CD4-positive, alpha-beta T cell treated with Interleukin-15 for 4 hours (primary cell): ENCODE results near the gene CES1.
"Not testable (repeated sequence)": the region's sequence is repeated elsewhere in the genome, so short reads cannot be mapped to it uniquely, and the experiment has no call there.

Source experiments
- DNase-seq: peaks from one replicate; pipeline ENCODE4 v3.0.0-alpha.2; 2020; ENCODE audit warnings: low spot score

Gene CES1

DNA sequence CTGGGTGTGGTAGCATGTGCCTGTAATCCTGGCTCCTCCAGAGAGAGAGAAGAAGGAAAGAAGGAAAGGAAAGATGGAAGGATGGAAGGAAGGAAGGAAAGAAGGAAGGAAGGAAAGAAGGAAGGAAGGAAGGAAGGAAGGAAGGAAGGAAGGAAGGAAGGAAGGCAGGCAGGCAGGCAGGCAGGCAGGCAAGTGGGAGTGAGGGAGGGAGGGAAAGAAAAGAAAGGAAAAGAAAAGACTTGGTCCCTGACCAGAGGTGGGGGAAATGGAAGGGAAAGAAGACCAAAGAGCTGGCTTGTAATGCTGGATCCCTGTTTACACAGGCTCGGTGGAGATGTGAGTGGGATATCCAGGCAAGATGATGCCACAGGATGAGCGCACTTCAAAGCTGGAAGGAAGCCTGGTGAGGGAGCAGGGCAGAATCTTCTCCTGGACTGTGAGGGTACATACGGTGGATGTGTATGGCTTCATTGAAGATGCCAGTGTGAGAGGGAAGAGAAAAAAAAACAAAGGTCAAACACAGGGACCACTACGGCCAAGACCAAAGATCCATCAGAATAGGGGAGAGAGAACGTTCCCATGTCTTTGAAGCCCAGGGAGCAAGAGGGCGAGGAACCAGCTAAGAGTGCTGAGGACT is 2.1 kb downstream of the CES1 start:
- no peak for DNase-seq

DNA sequence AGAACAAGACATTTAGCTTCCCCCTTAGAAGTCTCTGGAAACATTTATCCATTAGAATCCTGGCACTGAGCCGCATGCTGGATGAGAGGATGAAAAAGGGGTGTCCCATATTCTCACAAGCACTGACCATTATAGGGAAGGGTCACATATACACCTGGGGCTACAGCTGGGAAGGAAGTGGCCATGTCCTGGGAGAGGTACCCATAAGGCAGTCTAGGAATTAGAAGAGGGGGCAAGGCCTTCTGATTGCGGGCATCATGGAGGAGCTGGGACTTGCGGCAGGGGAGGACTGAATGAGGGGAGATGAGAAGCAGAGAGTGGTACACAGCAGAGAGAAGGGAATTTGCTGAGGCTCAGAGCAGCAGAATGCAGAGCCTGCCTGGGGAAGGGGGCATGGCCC is 3.7 kb downstream of the CES1 start:
- DNase-seq = not testable (repeated sequence)

DNA sequence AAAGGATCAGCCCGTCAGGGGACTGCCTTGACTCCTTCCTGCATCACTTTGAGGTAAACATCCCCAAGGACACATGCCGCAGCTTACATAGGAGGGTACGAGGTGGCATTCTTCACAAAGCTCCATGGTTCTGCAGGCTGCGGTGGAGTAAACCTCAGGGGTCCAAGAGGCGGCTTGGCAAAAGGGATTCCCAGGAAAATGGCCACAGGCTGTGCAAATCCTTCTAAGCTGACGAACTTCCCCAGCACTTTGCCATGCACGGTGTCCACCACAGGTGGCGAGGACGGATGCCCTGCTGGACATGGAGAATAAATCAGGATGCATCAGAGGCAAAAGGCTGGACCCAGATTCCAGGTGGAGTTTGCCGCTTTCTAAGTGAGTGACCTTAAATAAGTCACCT is 4.2 kb downstream of the CES1 start:
- DNase-seq = no peak

DNA sequence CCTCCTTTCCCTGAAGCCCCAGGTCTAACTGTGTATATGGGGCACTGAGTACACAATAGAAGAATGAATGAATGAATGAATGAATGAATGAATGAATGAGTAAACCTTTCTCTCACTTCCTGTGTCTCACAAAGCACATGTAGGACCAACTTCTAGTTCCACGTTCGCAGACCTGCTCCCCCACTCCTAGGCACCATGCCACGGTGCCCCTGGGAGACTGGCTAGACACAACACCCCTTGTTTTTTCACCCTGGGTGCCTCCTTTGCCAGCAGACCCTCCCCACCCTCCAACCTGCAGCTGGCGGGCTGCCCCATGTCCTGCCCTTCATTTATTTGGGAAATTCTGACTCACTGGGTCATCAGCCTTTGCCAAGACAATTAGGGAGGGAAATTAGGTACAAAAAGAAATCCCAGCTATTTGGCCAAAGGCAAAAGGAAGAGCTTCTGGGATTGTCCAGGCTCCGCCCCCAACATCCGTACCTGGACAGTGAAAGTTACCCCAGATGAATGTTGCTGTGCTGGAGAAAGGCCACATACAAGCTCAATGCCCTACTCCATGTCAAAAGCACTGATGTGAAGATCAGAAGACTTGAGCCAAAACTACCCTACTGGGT is 7.7 kb downstream of the CES1 start:
- no peak for DNase-seq

DNA sequence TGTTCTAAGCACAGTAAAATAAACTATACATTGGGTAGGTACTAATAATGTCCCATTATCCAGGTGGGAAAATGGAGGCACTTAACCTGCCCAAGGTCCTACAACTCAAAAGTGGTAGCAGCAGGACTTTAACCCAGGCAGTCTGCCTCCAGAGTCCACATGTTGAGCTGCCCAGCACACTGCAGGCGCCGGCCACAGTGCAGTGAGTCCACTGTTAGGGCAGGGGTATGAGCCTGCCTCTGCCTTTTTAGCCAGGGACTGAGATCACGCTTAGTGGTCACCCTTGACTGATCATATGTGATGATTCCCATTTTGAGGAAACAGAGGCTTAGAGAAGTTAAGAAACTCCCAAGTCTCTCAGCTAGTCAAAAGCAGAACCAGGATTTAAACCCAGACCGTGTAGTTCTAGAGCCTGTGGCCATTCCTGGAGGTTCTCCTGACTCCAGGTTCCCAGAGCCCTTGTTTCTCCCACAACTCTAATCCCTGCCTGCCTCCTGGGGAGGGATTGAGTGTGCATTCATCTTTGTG is 8.4 kb downstream of the CES1 start:
- DNase-seq = no peak

DNA sequence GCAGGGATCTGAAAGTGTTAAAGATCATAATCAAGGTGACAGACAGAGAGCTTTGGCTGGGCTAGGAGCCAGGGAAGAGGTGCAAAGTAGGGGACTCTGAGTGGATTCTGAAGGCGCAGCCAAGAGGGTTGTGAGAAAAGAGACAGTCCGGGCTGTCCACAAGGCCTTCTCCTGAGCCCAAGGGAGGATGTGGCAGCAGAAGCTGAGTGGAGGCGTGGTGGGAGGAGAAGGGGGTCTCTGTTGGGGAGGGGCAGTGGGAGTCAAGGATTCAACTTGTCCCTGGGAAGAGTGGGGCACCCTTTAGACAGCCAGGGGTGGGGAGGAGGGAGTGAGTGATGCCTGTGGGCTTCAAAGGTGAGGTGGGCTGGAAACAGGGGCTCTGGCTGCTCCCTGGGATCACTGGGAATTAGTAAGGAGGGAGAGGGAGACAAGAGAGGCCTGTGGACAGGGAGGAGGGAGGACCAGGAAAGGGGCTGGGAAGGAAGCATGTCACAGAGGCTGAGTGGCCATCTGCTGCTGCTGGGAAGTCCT is 10.6 kb downstream of the CES1 start:
- no peak for DNase-seq

DNA sequence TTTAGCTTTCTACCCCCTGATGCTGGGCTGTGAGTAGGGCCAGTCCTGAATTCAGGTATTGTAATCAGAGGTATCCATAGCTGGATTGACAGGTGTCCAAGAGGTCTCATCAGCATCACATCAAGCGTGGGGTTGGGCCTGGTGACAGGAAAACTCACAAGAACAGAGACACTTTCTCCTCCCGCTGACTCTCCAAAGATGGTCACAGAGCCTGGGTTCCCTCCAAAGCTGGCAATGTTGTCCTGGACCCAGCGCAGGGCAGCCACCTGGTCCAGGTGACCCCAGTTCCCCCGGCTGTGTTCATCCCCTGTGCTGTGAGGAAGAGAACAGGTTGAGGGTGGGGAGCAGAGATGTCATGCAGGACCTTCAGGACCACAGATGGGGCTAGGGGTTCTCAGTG is 11.7 kb downstream of the CES1 start:
- DNase-seq = no peak

DNA sequence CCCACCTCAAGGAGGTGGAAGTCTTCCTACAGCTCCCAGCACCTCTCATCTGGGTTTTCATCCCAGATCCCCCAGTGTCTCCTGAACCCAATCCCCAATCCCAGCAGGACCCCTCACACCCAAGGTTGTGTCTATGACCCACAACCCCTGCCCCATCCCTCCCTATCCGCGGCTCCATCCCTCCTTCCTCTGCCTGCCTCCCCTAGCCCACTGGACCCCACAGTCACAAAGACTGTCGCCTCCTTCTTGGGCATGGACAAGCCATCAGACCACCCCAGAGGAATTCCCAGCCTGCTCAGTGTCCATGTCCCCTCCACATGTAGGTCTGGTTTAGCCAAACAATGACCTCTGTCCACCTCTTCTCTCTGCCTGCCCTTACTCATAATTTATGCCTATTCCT is 12.3 kb downstream of the CES1 start:
- DNase-seq = no peak

DNA sequence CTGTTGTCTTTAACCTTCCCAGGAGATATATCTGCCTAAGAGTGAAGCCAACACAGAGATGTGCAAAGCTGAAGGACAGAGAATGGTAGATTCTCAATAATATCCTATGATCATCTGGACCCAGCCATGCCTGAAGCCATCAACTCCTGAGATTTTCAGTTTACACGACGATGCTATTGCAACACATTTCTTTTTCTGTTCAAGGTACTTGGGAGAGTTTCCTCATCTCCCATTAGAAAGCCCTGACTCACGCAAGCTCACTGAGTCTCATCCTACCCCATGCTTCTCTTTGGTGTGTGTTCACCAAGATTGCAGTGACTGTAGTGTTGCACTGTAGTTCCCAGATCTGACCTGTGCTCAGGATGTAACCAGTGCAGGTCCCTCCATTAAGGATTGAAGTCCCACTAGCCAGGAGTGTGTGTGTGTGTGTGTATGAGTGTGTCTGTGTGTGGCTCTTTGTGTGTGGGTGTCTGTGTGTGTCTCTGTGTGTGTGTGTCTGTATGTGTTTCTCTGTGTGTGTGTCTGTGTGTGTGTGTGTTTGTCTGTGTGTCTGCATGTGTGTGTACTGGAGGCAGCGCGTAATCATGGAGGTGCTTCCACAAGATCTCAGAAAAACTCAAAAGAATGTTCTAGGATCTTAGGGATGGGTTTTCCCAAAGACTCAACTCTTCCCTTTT is 15.5 kb downstream of the CES1 start:
- DNase-seq = no peak

DNA sequence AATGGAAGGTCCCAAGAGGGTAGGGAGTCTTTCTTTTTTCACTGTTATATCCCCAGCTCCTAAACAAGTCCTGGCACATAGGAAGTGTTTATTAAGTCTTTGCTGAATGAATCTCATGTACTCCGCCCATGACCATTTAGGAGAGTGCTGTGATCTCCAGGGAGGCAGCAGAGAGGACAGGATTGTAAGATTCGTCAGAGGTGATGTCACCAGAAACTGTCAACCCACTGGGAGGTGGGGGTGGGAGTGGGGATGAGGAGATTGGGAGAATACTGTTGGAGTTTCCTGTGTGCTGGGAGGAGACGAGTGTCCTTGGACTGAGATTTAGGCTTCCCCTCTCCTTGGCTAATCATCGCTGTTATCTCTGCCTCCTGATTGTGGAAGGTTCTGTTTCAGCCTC is 16.7 kb downstream of the CES1 start:
- DNase-seq = not testable (repeated sequence)

DNA sequence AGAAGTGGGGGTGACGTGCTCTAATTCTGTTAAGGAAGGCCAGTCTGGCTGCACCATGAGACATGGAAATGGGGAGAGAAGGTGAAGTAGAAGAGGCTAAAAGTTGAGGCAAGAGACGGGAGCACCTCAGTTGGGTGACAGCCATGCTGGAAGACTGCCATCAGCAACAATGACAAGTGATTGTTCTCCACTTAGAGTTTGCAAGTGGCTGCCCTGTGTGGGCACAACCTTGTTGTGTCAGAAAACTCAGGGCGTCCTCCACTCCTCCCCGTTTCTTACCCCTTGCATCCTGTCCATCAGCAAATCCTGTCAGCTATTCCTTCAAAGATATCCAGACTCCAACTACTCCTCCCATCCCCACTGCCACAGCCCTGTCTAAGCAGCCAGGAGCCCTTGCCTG is 17.6 kb downstream of the CES1 start:
- no peak for DNase-seq

DNA sequence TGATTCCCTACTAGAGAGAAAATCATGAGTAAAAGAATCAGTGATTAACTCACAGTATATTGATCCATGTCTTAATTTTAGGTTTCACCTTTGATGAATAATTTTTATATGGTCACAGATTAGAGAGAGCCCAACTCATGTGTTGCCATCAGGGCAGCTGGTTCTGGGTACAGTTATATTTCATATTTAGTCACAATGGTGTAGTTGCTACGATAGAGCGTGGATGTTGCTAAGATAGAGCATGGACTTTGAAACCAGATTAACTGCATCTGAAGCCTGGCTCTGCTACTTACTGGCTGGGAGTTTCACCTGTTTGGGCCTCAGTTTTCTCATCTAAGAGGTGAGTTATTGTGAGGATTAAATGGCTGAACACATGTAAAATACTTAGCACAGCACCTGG is 18.7 kb downstream of the CES1 start:
- not testable (repeated sequence) for DNase-seq

DNA sequence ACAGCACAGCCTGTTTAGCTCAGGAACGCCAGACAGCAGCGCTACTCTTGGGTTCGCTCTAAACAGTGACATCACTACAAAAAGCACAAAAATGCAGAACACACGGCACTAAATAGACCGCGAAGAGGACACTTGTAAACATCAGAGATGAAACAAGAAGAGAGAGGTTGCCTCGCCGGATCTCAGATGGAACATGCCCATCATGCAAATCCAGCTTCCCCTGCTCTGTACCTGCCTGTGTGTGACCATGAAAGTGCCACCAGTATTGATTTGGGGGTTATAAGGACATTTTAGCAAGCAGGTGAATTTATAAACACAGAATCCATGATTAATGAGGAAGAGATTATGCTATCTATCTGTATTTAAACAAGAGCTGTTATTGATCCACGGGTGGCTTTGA is 19.2 kb downstream of the CES1 start:
- DNase-seq = not testable (repeated sequence)

DNA sequence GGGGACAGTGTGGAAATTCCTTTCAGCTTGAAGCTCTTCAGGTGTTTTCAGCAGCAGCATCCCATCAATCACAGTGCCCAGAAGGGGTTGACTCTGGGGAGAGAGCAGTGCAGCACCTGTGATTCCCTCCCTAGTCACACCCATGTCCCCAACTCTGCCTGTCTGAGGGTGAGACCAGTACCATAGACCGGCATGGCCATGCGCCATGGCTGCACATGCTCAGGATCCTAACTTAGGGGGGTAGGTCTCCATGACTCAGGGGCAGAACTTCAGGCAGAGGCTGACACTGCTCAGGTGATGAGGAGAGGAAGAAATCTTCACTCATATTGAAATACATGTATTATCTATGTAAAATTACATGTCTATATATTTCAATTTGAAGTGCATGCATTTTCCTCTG is 19.9 kb downstream of the CES1 start:
- no peak for DNase-seq

DNA sequence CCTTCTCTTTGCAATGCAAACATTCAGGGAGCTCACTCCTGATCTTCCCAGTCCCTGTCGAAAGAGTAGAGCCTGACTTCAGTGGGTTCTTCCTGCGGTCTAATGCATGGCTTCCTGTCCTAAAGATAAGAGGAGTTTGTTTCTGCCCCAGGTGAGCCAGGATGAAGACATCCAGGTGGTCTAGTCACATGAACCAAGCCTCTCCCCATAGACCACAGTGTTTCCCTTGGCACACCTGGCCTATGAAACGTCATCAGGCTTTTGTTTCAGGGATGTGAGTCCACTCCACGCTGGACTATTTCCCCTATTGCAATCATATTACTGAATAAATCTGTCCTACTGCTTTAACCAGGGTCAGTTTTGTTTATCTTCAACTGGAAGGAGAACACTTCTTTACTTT is 21.1 kb downstream of the CES1 start:
- DNase-seq = no peak

DNA sequence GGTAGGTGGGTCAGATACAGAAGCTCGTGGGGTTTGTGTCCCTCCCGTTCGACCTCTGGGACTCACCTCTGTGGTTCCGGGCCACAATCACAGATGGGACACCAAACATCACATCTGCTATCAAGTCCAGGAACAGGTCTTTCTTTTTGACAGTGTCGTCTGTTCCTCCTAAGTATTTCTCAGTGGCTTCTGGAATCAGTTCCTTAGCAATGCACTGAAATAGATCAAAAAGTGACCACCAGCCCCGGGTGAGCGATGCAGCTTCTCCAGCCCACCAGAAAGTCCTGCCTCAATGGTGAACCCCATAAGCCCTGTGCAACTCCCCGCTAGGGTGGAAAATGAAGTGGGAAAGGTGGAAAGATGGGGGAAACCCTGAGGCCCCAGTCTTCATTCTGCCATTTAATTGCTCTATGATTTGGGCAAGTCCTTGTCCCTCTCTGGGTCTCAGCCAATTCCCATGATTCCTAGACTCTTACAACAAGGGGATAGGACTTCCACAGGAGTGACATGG is 22.4 kb downstream of the CES1 start:
- no peak for DNase-seq

DNA sequence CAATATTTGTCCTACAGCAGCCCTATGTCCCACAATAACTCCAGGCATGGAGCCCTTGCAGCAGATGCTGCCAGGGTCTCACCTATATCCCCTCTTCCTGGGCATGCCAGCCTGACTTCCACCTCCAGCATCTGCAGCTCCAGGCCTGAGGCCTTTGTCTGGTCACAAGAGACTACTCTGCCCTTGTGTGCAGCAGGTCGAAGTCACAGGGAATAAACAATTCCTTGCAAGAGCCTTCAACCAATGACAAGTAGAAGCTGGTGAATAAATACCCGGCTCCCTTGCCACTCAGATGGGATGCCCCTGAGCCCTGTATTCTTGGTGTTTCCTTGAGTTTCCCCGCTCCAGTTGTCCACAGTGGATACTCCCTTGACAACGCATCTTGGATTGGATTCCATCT is 23.0 kb downstream of the CES1 start:
- no peak for DNase-seq

DNA sequence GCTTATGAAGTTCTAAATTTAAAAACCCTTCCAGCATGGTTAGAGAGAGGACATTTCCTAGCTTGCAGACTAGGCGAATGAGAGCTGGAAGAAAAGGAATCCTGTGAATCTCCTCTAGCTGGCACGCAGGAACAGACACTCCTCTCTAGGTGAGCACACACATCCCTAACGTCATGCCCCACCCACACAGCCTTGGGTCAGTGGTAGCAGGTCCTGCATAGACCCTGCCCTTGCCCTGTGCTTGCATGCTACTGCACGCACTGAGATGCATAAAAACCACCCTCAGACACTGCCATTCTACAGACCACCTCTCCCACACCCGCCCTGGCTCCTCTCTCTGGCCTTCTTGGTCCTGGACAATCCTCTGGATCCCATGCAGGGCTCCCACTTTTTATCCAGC is 23.5 kb downstream of the CES1 start:
- no peak for DNase-seq

DNA sequence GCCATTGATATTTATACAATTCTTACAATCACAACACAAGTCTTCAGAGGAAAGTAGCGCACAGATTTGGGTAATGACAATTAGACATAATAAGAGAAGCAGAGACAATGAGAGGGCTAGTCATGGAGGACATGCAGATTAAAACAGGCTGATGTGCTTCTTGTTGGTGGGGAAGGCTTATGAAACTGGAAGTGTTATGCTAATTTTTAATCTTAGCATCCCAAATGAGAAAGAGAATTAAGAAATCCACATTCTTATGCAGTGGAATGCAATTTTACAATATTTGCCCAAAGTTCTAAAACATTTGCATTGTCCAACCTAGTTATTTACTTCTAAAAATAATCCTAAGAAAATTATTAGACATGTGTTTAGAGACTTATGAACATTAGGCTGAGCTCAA is 24.6 kb downstream of the CES1 start:
- not testable (repeated sequence) for DNase-seq

DNA sequence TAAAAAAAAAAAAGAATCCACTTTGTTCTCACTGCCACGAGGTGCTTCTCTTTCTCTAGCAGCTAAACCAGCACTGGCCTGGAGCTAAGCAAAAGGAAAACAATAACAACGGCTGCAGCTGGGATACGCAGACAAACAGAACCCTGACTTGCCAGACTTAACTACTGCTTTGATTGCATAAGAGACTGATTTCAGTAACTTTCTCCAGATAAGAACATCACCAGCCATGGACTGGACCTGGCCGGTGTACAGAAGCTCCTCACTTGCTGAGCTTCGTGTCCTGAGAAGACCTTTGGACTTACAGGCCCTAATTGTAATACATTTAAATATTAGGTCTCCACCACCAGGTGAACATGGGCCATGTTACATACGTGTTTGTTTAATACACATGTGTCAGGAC is 27.8 kb downstream of the CES1 start:
- DNase-seq = not testable (repeated sequence)

DNA sequence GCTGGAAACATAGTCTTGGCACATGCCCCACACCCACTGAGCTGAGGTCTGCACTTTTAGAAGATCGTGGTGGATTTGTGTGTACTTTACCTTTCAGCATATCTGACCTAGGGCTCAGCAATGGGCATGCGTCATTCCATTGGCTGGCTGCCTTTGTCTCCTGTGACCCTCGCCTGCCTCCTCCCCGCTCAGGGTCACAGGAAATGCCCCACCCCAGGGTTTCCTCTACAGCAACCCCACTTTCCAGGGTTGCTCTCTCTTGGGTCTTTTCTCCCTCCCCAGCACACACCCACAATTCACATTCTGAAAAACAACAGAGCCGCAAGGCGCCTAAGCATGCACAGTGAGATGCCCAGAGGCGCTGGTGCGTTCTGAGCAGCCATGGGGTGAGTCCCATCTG is 29.2 kb downstream of the CES1 start:
- not testable (repeated sequence) for DNase-seq

DNA sequence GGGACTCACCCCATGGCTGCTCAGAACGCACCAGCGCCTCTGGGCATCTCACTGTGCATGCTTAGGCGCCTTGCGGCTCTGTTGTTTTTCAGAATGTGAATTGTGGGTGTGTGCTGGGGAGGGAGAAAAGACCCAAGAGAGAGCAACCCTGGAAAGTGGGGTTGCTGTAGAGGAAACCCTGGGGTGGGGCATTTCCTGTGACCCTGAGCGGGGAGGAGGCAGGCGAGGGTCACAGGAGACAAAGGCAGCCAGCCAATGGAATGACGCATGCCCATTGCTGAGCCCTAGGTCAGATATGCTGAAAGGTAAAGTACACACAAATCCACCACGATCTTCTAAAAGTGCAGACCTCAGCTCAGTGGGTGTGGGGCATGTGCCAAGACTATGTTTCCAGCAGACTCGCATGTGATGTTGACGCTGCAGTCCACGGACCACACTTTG is 39.9 kb downstream of the CES1 start:
- not testable (repeated sequence) for DNase-seq

DNA sequence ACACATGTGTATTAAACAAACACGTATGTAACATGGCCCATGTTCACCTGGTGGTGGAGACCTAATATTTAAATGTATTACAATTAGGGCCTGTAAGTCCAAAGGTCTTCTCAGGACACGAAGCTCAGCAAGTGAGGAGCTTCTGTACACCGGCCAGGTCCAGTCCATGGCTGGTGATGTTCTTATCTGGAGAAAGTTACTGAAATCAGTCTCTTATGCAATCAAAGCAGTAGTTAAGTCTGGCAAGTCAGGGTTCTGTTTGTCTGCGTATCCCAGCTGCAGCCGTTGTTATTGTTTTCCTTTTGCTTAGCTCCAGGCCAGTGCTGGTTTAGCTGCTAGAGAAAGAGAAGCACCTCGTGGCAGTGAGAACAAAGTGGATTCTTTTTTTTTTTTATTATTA is 41.4 kb downstream of the CES1 start:
- not testable (repeated sequence) for DNase-seq
